ENCODE measurements around the gene ABCA5. TPM values are rescaled to one million over a fixed set of nuclear protein-coding genes. Genes with fewer than 3 reads are reported as not detected.

ABCA5 gene
- total and polyA plus RNA-seq, 2 donors (not counting 1 experiment from before 2014, with no cell fraction given) = 9.8 to 37.2 TPM

- H3K4me2 ChIP-seq (replicated peaks; ENCODE audit: low read depth, low read length, poor library complexity, severe bottlenecking) = no peak overlapping the region
- Mint-ChIP-seq H3K4me1 (peaks cover 4% of the 10 kb centered on the region), H3K4me3 (no peak overlapping the region), H3K9me3 (ENCODE audit: insufficient read depth) (peaks cover 11% of the 10 kb centered on the region), H3K27ac (no peak overlapping the region), H3K27me3 (no peaks in the 10 kb centered on the region)
- H3K36me3 ChIP-seq (replicated peaks in 1 of 2; ENCODE audit: control extremely low read depth in 1 of 2, control insufficient read depth in 1 of 2, extremely low read depth in 1 of 2, insufficient read depth in 2 of 2, low read length in 1 of 2) = no peaks in the 10 kb centered on the region
- 0% methylated on average over 1 of the region's 1 CpG for WGBS (ENCODE audit: insufficient coverage)
- H2AFZ ChIP-seq (ENCODE audit: insufficient read depth, low read depth, low read length, poor library complexity, severe bottlenecking) = no peak overlapping the region
- peaks cover 0 to 4% of the 10 kb centered on the region in 2 donors for H3K4me1 ChIP-seq (ENCODE audit: control insufficient read depth in 2 of 2, insufficient read depth in 2 of 2, low read length in 2 of 2)
- ChIA-PET CTCF (interaction anchor here (0.6 to 4.7 kb wide), 10 partner anchors 9 to 1226 kb away, joined by 3 to 64 read pairs (median 4); no protein-coding TSS in a partner anchor), POLR2A (no interaction called here)
- H3K9ac ChIP-seq (ENCODE audit: low read length) = no peak overlapping the region
- H3K27me3 ChIP-seq (replicated peaks in 1 of 4; ENCODE audit: control extremely low read depth in 1 of 4, control insufficient read depth in 3 of 4, insufficient read depth in 4 of 4, low read length in 3 of 4) = no peaks in the 10 kb centered on the region
- TF ChIP-seq EZH2 (IDR thresholded peaks at IDR 0.05; ENCODE audit: borderline replicate concordance, insufficient read depth, low read depth, low read length, poor library complexity, severe bottlenecking) (no peak), CTCF (IDR thresholded peaks at IDR 0.05) (peak; percentile 89)
- H3K79me2 ChIP-seq (ENCODE audit: control insufficient read depth, insufficient read depth, low read length) = no peaks in the 10 kb centered on the region
- intact Hi-C loops (cut with micrococcal nuclease) = loop anchor here (1.0 to 10.0 kb wide), 4 partner anchors 261 to 698 kb away; no protein-coding TSS in a partner anchor
- no peaks in the 10 kb centered on the region for H4K20me1 ChIP-seq (ENCODE audit: control insufficient read depth, insufficient read depth, low read length, poor library complexity, severe bottlenecking)
- peaks cover 5 to 12% (median 5%) of the 10 kb centered on the region in 3 donors for H3K9me3 ChIP-seq (ENCODE audit: control extremely low read depth in 1 of 3, control insufficient read depth in 2 of 3, insufficient read depth in 1 of 3, low read length in 2 of 3)
- peak; percentile 87 for ATAC-seq (ENCODE audit: low read depth)
- H3K4me3 ChIP-seq (ENCODE audit: control extremely low read depth in 1 of 5, extremely low read depth in 1 of 5, insufficient read depth in 1 of 5, low read depth in 2 of 5, low read length in 4 of 5) = no peak overlapping the region
- no peak overlapping the region for H3K27ac ChIP-seq (ENCODE audit: low read length in 2 of 2)
- peak; percentile 81 for DNase-seq
Observed at GRCh38 chr17:69235338-69236058, 91.4 kb downstream of the ABCA5 start.

GRCh38 chr17:69232650-69233049, 94.3 kb downstream of the ABCA5 start:
- no peak overlapping the region for H3K4me2 ChIP-seq (replicated peaks; ENCODE audit: low read depth, low read length, poor library complexity, severe bottlenecking)
- H3K27ac ChIP-seq (ENCODE audit: low read length in 2 of 2) = no peak overlapping the region
- CTCF ChIA-PET = interaction anchor here (4.1 to 4.7 kb wide), 2 partner anchors 456 to 461 kb away, joined by 35 to 64 read pairs; no protein-coding TSS in a partner anchor
- ATAC-seq (ENCODE audit: low read depth) (no peak), DNase-seq (no peak)
- no peaks in the 10 kb centered on the region for H4K20me1 ChIP-seq (ENCODE audit: control insufficient read depth, insufficient read depth, low read length, poor library complexity, severe bottlenecking)
- no peaks in the 10 kb centered on the region for H3K79me2 ChIP-seq (ENCODE audit: control insufficient read depth, insufficient read depth, low read length)
- no peaks in the 10 kb centered on the region for H3K27me3 ChIP-seq (replicated peaks in 1 of 4; ENCODE audit: control extremely low read depth in 1 of 4, control insufficient read depth in 3 of 4, insufficient read depth in 4 of 4, low read length in 3 of 4)
- H3K27me3 Mint-ChIP-seq = no peaks in the 10 kb centered on the region
- H3K9me3 Mint-ChIP-seq (ENCODE audit: insufficient read depth) = peaks cover 11% of the 10 kb centered on the region
- no peak overlapping the region for H3K4me3 ChIP-seq (ENCODE audit: control extremely low read depth in 1 of 5, extremely low read depth in 1 of 5, insufficient read depth in 1 of 5, low read depth in 2 of 5, low read length in 4 of 5)
- POLR2A ChIA-PET = no interaction called here
- no peak overlapping the region for H3K9ac ChIP-seq (ENCODE audit: low read length)
- peaks cover 5 to 12% (median 5%) of the 10 kb centered on the region in 3 donors for H3K9me3 ChIP-seq (ENCODE audit: control extremely low read depth in 1 of 3, control insufficient read depth in 2 of 3, insufficient read depth in 1 of 3, low read length in 2 of 3)
- peaks cover 4 to 5% of the 10 kb centered on the region in 2 donors for H3K4me1 ChIP-seq (ENCODE audit: control insufficient read depth in 2 of 2, insufficient read depth in 2 of 2, low read length in 2 of 2)
- no peak for TF ChIP-seq EZH2 (IDR thresholded peaks at IDR 0.05; ENCODE audit: borderline replicate concordance, insufficient read depth, low read depth, low read length, poor library complexity, severe bottlenecking)
- no peak for TF ChIP-seq CTCF (IDR thresholded peaks at IDR 0.05)
- H3K4me1 Mint-ChIP-seq = peaks cover 8% of the 10 kb centered on the region
- no peaks in the 10 kb centered on the region for H3K36me3 ChIP-seq (replicated peaks in 1 of 2; ENCODE audit: control extremely low read depth in 1 of 2, control insufficient read depth in 1 of 2, extremely low read depth in 1 of 2, insufficient read depth in 2 of 2, low read length in 1 of 2)
- H3K27ac Mint-ChIP-seq = no peak overlapping the region
- no peak overlapping the region for H2AFZ ChIP-seq (ENCODE audit: insufficient read depth, low read depth, low read length, poor library complexity, severe bottlenecking)
- no peak overlapping the region for H3K4me3 Mint-ChIP-seq
- intact Hi-C loops (cut with micrococcal nuclease) = loop anchor here (10.0 kb wide), 1 partner anchor 258 kb away; no protein-coding TSS in a partner anchor
